DOHH2 (cell line): ENCODE results near the gene M6PR.
"Not testable (repeated sequence)": the region's sequence is repeated elsewhere in the genome, so short reads cannot be mapped to it uniquely, and the experiment has no call there.

Experiments used
- EZH2phosphoT487 ChIP-seq: fragments of 200-600 bp; sonication (generic); IDR thresholded peaks from 2 replicates; pipeline ENCODE4 v1.6.1; 2017; ENCODE audit warnings: borderline replicate concordance, mild to moderate bottlenecking, antibody characterized with exemption, low read length, moderate library complexity, mixed read lengths
- TF ChIP-seq, protein P1 (sequence below): fragments of 200-600 bp; sonication (generic); IDR thresholded peaks from one replicate; pipeline ENCODE4 v1.5.1; 2014; ENCODE audit warnings: antibody characterized with exemption, mild to moderate bottlenecking, low read depth, low read length; ENCODE audit not compliant: poor library complexity, severe bottlenecking

DNA sequence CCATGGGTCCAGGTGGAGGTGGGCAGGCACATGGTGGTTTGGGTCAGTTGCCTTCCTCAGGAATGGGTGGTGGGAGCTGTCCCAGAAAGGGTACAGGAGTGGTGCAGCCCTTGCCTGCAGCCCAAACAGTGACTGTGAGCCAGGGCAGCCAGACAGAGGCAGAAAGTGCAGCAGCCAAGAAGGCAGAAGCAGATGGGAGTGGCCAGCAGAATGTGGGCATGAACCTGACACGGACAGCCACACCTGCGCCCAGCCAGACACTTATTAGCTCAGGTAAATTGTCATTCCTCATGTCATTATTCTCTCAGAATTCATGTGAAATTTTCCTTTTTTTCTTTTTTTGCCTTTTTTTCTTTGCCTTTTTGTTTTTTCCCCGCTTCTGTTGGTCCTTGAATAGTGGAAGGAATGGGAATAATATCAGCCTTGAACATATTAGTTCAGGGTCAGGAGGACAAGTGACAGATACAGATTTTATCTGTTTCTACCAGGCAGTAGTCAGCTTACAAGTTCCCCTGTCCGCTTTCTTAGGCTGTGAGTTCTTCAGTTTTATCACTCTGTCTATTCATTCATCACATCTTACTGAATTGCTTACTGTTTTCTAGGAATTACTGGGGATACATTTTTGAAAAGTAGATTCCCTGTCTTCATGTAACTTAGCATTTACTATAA lies 18.7 kb downstream of the M6PR start:
- TF ChIP-seq, protein P1, sequence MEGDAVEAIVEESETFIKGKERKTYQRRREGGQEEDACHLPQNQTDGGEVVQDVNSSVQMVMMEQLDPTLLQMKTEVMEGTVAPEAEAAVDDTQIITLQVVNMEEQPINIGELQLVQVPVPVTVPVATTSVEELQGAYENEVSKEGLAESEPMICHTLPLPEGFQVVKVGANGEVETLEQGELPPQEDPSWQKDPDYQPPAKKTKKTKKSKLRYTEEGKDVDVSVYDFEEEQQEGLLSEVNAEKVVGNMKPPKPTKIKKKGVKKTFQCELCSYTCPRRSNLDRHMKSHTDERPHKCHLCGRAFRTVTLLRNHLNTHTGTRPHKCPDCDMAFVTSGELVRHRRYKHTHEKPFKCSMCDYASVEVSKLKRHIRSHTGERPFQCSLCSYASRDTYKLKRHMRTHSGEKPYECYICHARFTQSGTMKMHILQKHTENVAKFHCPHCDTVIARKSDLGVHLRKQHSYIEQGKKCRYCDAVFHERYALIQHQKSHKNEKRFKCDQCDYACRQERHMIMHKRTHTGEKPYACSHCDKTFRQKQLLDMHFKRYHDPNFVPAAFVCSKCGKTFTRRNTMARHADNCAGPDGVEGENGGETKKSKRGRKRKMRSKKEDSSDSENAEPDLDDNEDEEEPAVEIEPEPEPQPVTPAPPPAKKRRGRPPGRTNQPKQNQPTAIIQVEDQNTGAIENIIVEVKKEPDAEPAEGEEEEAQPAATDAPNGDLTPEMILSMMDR = not testable (repeated sequence)
- not testable (repeated sequence) for TF ChIP-seq EZH2phosphoT487
